Suprapubic skin (tissue), 4 donors: Measurements from ENCODE around the gene SLC12A8.

Source experiments
- CTCF ChIP-seq, 2 donors: fragments of 200-600 bp in 1 of 2; fragments of 450-650 bp in 1 of 2; sonication (generic) in 1 of 2; IDR thresholded peaks; one replicate each; pipeline ENCODE4 v1.5.1; 2016 to 2019; ENCODE audit warnings: antibody characterized with exemption in 2 of 2, mild to moderate bottlenecking in 1 of 2, moderate library complexity in 1 of 2
- EP300 ChIP-seq: sonication (generic); formaldehyde crosslinking; IDR thresholded peaks from one replicate; pipeline ENCODE4 v1.6.1; 2017; ENCODE audit warnings: antibody characterized with exemption
- POLR2A ChIP-seq, 2 donors: fragments of 450-650 bp; IDR thresholded peaks; one replicate each; pipeline ENCODE4 v1.6.1; 2017; ENCODE audit warnings: antibody characterized with exemption in 2 of 2, mild to moderate bottlenecking in 2 of 2, moderate library complexity in 2 of 2
- POLR2AphosphoS5 ChIP-seq, 3 donors: sonication (generic); formaldehyde crosslinking; IDR thresholded peaks; one replicate each; pipeline ENCODE4 v1.6.1; 2017; ENCODE audit warnings: antibody characterized with exemption in 3 of 3

- no peak for TF ChIP-seq CTCF (IDR thresholded peaks at IDR 0.05)
- no peak for TF ChIP-seq POLR2A (IDR thresholded peaks at IDR 0.05)
- no peak for TF ChIP-seq EP300
- no peak for TF ChIP-seq POLR2AphosphoS5 (IDR thresholded peaks at IDR 0.05)
These were observed 33.2 kb downstream of the SLC12A8 start for GRCh38 chr3:125179143-125179883.
